Medulla oblongata (tissue), 1 donor: ENCODE measurements around the gene BMP15.

Experiments used
- DNase-seq: peaks from one replicate; pipeline ENCODE4 v3.0.0-alpha.2; 2015; ENCODE audit errors: extremely low spot score

The BMP15 gene

GRCh38 chrX:50910685-50911176, at the start of gene BMP15:
BMP15 (plus strand) TSS chrX:50910735; CDS start chrX:50910784, 49 bp downstream.
- no peak for DNase-seq

GRCh38 chrX:50863471-50863870, 47.1 kb upstream of the BMP15 start:
- DNase-seq, result no peak

GRCh38 chrX:50865311-50865710, 45.2 kb upstream of the BMP15 start:
- no peak for DNase-seq

- DNase-seq, result no peak
Measured at GRCh38 chrX:50871922-50872453, 38.5 kb upstream of the BMP15 start.

- no peak for DNase-seq
Measured at GRCh38 chrX:50874876-50875275, 35.7 kb upstream of the BMP15 start.

- no peak for DNase-seq
Measured at GRCh38 chrX:50876551-50876950, 34.0 kb upstream of the BMP15 start.

GRCh38 chrX:50877310-50877709, 33.2 kb upstream of the BMP15 start:
- DNase-seq, result no peak

GRCh38 chrX:50881028-50881427, 29.5 kb upstream of the BMP15 start:
- DNase-seq, result no peak

- no peak for DNase-seq
Measured at GRCh38 chrX:50888884-50889283, 21.7 kb upstream of the BMP15 start.

- no peak for DNase-seq
Measured at GRCh38 chrX:50889582-50889981, 21.0 kb upstream of the BMP15 start.

- DNase-seq, result no peak
Measured at GRCh38 chrX:50893047-50893446, 17.5 kb upstream of the BMP15 start.

GRCh38 chrX:50893466-50893865, 17.1 kb upstream of the BMP15 start:
- no peak for DNase-seq

- no peak for DNase-seq
Measured at GRCh38 chrX:50905334-50905733, 5.2 kb upstream of the BMP15 start.

- no peak for DNase-seq
Measured at GRCh38 chrX:50913520-50913919, 3.0 kb downstream of the BMP15 start.

- DNase-seq, result peak; percentile 26
Measured at GRCh38 chrX:50920132-50920531, 9.6 kb downstream of the BMP15 start.

GRCh38 chrX:50927127-50927526, 16.6 kb downstream of the BMP15 start:
- no peak for DNase-seq

GRCh38 chrX:50941638-50942037, 31.1 kb downstream of the BMP15 start:
- no peak for DNase-seq

GRCh38 chrX:50942471-50942870, 31.9 kb downstream of the BMP15 start:
- DNase-seq, result no peak

- no peak for DNase-seq
Measured at GRCh38 chrX:50952406-50952805, 41.9 kb downstream of the BMP15 start.

- no peak for DNase-seq
Measured at GRCh38 chrX:50953832-50954231, 43.3 kb downstream of the BMP15 start.

- no peak for DNase-seq
Measured at GRCh38 chrX:50962156-50962555, 51.6 kb downstream of the BMP15 start.

GRCh38 chrX:50963842-50964241, 53.3 kb downstream of the BMP15 start:
- no peak for DNase-seq
